Endothelial cell of umbilical vein (primary cell): ENCODE measurements around the gene LUC7L. TPM values are rescaled to one million over a fixed set of nuclear protein-coding genes. Genes with fewer than 3 reads are reported as not detected.

Source experiments
- BruUV-seq: library from RNA; stranded (reverse); fragments of 400-500 nt; replicated peaks from 2 replicates; lab custom pipeline; 2021; lab: Mats Ljungman, UMichigan
- CTCF ChIA-PET: fragments of 300-600, 350-600 bp; sonication (Branson Sonifier 250); formaldehyde crosslinking; loops from one replicate; lab custom pipeline; 2021; ENCODE audit warnings: antibody characterized with exemption, inconsistent platforms; lab: Charles Lee
- POLR2A ChIA-PET: fragments of 300-600, 350-600 bp; sonication (Branson Sonifier 250); formaldehyde crosslinking; loops from one replicate; lab custom pipeline; 2021; ENCODE audit warnings: antibody characterized with exemption, inconsistent platforms; lab: Charles Lee
- DNase-seq: peaks from one replicate; pipeline ENCODE4 v3.0.0-alpha.2; 2011; ENCODE audit warnings: low read depth, low spot score
- FAIRE-seq: peaks from 2 replicates; lab custom pipeline; 2011; peaks lifted over from hg19 to GRCh38; lab: Jason Lieb, UNC
- H2AFZ ChIP-seq: 2 replicates; pipeline ENCODE4 v1.6.0; 2012; ENCODE audit warnings: low read depth, low read length, control low read depth, inconsistent platforms
- H3K27ac ChIP-seq: 2 replicates; pipeline ENCODE4 v1.5.1; 2011; ENCODE audit warnings: low read depth, mild to moderate bottlenecking, control low read depth, low read length, moderate library complexity; ENCODE audit not compliant: insufficient read depth
- H3K27me3 ChIP-seq, 2 experiments: 2 replicates each; pipeline versions ENCODE4 v1.6.0 to v1.6.1; 2011; ENCODE audit warnings: low read length in 2 of 2, mixed read lengths in 1 of 2; ENCODE audit not compliant: control insufficient read depth in 2 of 2, insufficient read depth in 2 of 2
- H3K36me3 ChIP-seq, 2 experiments: 2 replicates in 1 of 2; 3 replicates in 1 of 2; pipeline ENCODE4 v1.5.1; 2011; ENCODE audit warnings: low read length in 2 of 2, mild to moderate bottlenecking in 1 of 2, moderate library complexity in 1 of 2; ENCODE audit not compliant: control insufficient read depth in 2 of 2, insufficient read depth in 2 of 2; ENCODE audit errors: extremely low read depth in 1 of 2
- H3K4me1 ChIP-seq: 3 replicates; pipeline ENCODE4 v1.5.1; 2011; ENCODE audit warnings: mild to moderate bottlenecking, low read length; ENCODE audit not compliant: control insufficient read depth, insufficient read depth; ENCODE audit errors: extremely low read depth
- H3K4me2 ChIP-seq: 2 replicates; pipeline ENCODE4 v1.6.1; 2011; ENCODE audit warnings: low read length, control low read depth, mixed read lengths; ENCODE audit not compliant: insufficient read depth
- H3K4me3 ChIP-seq, 3 experiments: fragments of 200-600 bp in 1 of 3; sonication (generic), shearing (Covaris generic) in 1 of 3; replicated peaks in 1 of 3; 2 replicates each; pipeline ENCODE4 v1.5.1; 2011 to 2016; ENCODE audit warnings: control low read depth in 3 of 3, low read length in 3 of 3, mild to moderate bottlenecking in 2 of 3, inconsistent platforms in 1 of 3, low read depth in 1 of 3, moderate library complexity in 1 of 3; ENCODE audit not compliant: insufficient read depth in 1 of 3
- H3K79me2 ChIP-seq: 2 replicates; pipeline ENCODE4 v1.6.0; 2012; ENCODE audit warnings: low read length, inconsistent platforms; ENCODE audit not compliant: control insufficient read depth, insufficient read depth
- H3K9ac ChIP-seq: replicated peaks from 2 replicates; pipeline ENCODE3; 2011; ENCODE audit warnings: low read length, control low read depth; ENCODE audit not compliant: insufficient read depth; ENCODE audit errors: extremely low read depth
- H3K9me1 ChIP-seq: replicated peaks from 3 replicates; pipeline ENCODE4 v1.6.0; 2011; ENCODE audit warnings: mild to moderate bottlenecking, low read length; ENCODE audit not compliant: control insufficient read depth, insufficient read depth; ENCODE audit errors: extremely low read depth
- H3K9me3 ChIP-seq: replicated peaks from 2 replicates; pipeline ENCODE4 v1.5.1; 2012; ENCODE audit warnings: low read length, inconsistent platforms; ENCODE audit not compliant: control insufficient read depth, insufficient read depth
- H4K20me1 ChIP-seq: replicated peaks from 2 replicates; pipeline ENCODE3; 2011; ENCODE audit warnings: mild to moderate bottlenecking, low read length; ENCODE audit not compliant: control insufficient read depth, insufficient read depth; ENCODE audit errors: extremely low read depth
- CTCF ChIP-seq, 2 donors: IDR thresholded peaks; 1 replicate in 1 of 2; 2 replicates in 1 of 2; pipeline ENCODE4 v1.5.1; 2011; ENCODE audit warnings: low read length in 2 of 2, mild to moderate bottlenecking in 2 of 2, moderate library complexity in 2 of 2, control low read depth in 1 of 2, inconsistent platforms in 1 of 2, low read depth in 1 of 2; ENCODE audit not compliant: insufficient read depth in 1 of 2; ENCODE audit errors: extremely low read depth in 1 of 2
- EZH2 ChIP-seq: IDR thresholded peaks from 2 replicates; pipeline ENCODE4 v1.6.1; 2012; ENCODE audit warnings: borderline replicate concordance, low read depth, mild to moderate bottlenecking, moderate library complexity, low read length, inconsistent platforms; ENCODE audit not compliant: severe bottlenecking
- GATA2 ChIP-seq: IDR thresholded peaks from 2 replicates; pipeline ENCODE4 v1.7.0; 2011; ENCODE audit warnings: low read depth, mild to moderate bottlenecking, moderate library complexity, mixed read lengths, low read length; ENCODE audit not compliant: insufficient read length, insufficient read depth
- JUN ChIP-seq: IDR thresholded peaks from 2 replicates; pipeline ENCODE4 v1.6.1; 2011; ENCODE audit warnings: borderline replicate concordance, low read depth; ENCODE audit not compliant: insufficient read length, insufficient read depth
- MYC ChIP-seq: IDR thresholded peaks from one replicate; pipeline ENCODE4 v1.6.1; 2011; ENCODE audit warnings: mild to moderate bottlenecking, low read depth, low read length
- POLR2AphosphoS5 ChIP-seq: IDR thresholded peaks from 2 replicates; pipeline ENCODE4 v1.6.1; 2012; ENCODE audit warnings: low read depth, mild to moderate bottlenecking, control low read depth, low read length, moderate library complexity; ENCODE audit not compliant: insufficient read depth
- dilution Hi-C: fragments of 300-500 bp; cut with MboI; formaldehyde crosslinking; loops from one replicate; pipeline ENCODE4 v1.15.0; 2019; ENCODE audit warnings: low sequenced_read_pairs; ENCODE audit not compliant: extremely low pct_ligation_motif_present
- intact Hi-C: fragments of 100-400 bp; cut with micrococcal nuclease; formaldehyde crosslinking; loops from one replicate; pipeline ENCODE4 v1.10.0; 2022
- polyA plus RNA-seq, 4 experiments: library from polyadenylated mRNA; depleted of rRNA in 3 of 4; stranded (reverse) in 3 of 4; unstranded in 1 of 4; fragments of >200 nt; gene quantifications; 2 replicates each; pipeline versions ENCODE4 v1.2.1 to v1.2.3, GENCODE V29; 2011 to 2012; ENCODE audit warnings: missing spikeins in 1 of 4
- total RNA-seq: library from RNA; stranded (reverse); gene quantifications from 2 replicates; pipeline ENCODE4 v1.2.3, GENCODE V29; 2021

LUC7L gene
- total and polyA plus RNA-seq, 2 donors (not counting 3 experiments of a cell fraction or from before 2014, with no cell fraction given), result 75.4 to 94.7 TPM

GRCh38 chr16:142405-142967 lies 86.8 kb downstream of the LUC7L start:
- Histone ChIP-seq H3K27ac (no peak overlapping the region), H2AFZ (no peak overlapping the region), H3K4me2 (no peak overlapping the region), H3K9me1 (no peaks in the 10 kb centered on the region), H3K4me1 (no peaks in the 10 kb centered on the region), H3K36me3 (no peaks in the 10 kb centered on the region), H3K4me3 (no peak overlapping the region), H4K20me1 (no peaks in the 10 kb centered on the region), H3K27me3 (no peaks in the 10 kb centered on the region), H3K79me2 (peaks cover 4% of the 10 kb centered on the region), H3K9ac (no peak overlapping the region), H3K9me3 (no peaks in the 10 kb centered on the region)
- dilution Hi-C loops, result no loop called here
- intact Hi-C loops, result no loop called here
- FAIRE-seq (no peak), DNase-seq (no peak)
- ChIA-PET CTCF (interaction anchor here (1.8 kb wide), 1 partner anchor 35 kb away, joined by 7 read pairs; no protein-coding TSS in a partner anchor), POLR2A (no interaction called here)
- TF ChIP-seq CTCF (IDR thresholded peaks at IDR 0.05; ENCODE audit: extremely low read depth in 1 of 2, insufficient read depth in 1 of 2, low read depth in 1 of 2, low read length in 2 of 2) (no peak), GATA2 (no peak), POLR2AphosphoS5 (no peak), EZH2 (no peak), JUN (no peak), MYC (no peak)
- no TSS peak for BruUV-seq
